Measurements from ENCODE around the gene MS4A13.
"Not testable (repeated sequence)": the region's sequence is repeated elsewhere in the genome, so short reads cannot be mapped to it uniquely, and the experiment has no call there.

MS4A13 gene, protein sequence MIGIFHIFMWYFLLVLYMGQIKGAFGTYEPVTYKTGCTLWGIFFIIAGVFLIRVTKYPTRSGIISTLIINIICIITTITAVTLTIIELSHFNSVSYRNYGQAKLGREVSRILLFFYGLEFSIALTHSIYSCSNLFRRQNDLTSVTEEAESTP

DNA sequence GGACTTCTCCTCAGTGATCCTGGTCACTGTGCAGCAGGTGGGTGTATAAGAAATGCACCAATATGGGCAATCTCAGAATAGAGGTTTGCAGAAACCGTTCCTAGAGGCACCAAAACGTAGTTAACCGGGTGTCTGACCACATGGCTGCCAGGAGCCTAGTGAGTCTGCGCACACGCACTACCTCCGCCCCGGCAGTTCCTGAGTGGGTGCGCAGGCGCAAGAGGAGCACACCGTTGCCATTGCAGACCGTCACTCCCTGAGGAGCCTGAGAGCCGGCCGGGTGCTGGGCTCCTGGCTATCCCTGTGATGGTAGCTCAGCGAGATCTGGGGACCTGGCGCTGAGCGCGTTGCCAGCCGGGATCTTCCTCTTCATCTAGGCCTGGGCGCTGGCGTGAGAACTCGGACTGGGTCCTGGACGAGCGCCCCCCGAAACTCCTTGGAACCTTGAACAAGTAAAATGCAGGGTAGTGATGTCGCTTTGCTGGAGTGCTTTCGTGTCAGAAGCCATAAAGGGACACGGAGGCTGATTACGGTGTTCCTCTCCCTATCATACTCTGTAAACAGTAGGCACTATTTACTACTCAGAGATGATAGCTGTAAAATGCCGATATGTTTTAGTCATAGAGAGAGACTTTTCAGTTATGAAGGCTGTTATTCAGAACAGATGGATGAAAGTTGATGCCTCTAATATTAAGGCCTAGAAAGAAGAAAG, at the start of gene MS4A13:
Gene MS4A13, plus strand, starts transcription at position 249 of the 712 bp plus-strand sequence. CDS start 2,692 bp downstream, outside the sequence.
- peaks cover 6% of the 10 kb centered on the region for H3K9me3 Mint-ChIP-seq
- no peaks in the 10 kb centered on the region for H3K36me3 Mint-ChIP-seq (ENCODE audit: low read depth)
- ATAC-seq, result no peak
- H3K27ac Mint-ChIP-seq, result no peak within 1 kb of the TSS
- peaks cover 15% of the 10 kb centered on the region for H3K27me3 Mint-ChIP-seq
- no peaks in the 10 kb centered on the region for H3K4me1 Mint-ChIP-seq
- no peak within 1 kb of the TSS for H3K4me3 Mint-ChIP-seq
- no peak for DNase-seq

DNA sequence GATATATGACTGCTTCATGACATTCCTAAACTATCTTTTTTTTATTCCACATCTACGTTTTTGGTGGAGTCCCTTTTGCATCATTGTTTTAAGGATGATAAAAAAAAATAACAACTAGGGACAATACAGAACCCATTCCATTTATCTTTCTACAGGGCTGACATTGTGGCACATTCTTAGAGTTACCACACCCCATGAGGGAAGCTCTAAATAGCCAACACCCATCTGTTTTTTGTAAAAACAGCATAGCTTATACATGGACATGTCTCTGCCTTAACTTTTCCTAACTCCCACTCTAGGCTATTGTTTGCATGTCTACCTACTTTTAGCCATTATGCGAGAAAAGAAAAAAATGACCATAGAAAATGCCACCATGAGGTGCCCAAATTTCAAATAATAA, 46.4 kb upstream of the MS4A13 start:
- DNase-seq, result no peak
- Mint-ChIP-seq H3K4me3 (no peak overlapping the region), H3K36me3 (ENCODE audit: low read depth) (no peaks in the 10 kb centered on the region), H3K27ac (no peak overlapping the region), H3K27me3 (peaks cover 8% of the 10 kb centered on the region), H3K4me1 (no peaks in the 10 kb centered on the region), H3K9me3 (no peaks in the 10 kb centered on the region)
- no peak for ATAC-seq

DNA sequence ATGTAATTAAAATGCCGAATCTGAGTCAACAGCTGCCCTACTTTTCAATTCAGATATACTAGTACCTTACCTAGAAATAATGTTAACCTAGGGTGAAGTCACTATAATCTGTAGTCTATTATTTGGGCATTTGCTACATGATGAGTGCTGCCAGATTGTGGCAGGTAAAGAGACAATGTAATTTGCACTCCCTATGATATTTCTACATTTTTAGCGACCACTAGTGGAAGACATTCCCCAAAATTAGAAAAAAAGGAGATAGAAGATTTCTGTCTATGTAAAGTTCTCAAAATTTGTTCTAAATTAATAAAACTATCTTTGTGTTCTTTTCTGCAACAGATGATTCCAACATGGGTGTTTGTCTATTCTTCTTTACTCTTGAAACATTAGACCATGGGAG, 45.5 kb upstream of the MS4A13 start:
- no peaks in the 10 kb centered on the region for H3K4me1 Mint-ChIP-seq

DNA sequence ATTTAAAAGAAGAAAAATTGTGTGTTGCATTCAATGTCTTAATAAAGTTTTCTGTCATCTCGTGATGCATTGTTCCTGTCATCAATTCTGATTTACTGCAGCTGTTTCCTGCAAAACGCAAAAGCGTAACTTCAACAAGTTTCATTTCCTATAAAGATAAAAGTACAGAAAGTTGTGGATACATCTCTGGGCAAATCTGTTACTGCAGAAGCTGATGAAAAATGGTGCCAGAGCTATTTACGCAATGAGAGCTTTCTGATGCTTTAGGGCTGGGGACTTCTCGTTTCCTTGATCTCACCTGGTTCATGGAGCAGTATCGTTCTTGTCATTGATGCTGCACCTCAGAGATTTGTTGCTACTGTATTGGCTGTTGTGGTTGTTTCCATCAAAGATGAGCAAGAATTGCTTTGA, 38.2 kb upstream of the MS4A13 start:
- Mint-ChIP-seq H3K36me3 (ENCODE audit: low read depth) (no peaks in the 10 kb centered on the region), H3K9me3 (no peaks in the 10 kb centered on the region), H3K27ac (no peak overlapping the region), H3K27me3 (peaks cover 11% of the 10 kb centered on the region), H3K4me3 (no peak overlapping the region), H3K4me1 (peaks cover 2% of the 10 kb centered on the region)
- no peak for DNase-seq
- ATAC-seq, result no peak

More for the DNA sequence above, 45.5 kb upstream of the MS4A13 start:
- no peak for DNase-seq
- Mint-ChIP-seq H3K27me3 (peaks cover 8% of the 10 kb centered on the region), H3K4me3 (no peak overlapping the region), H3K9me3 (no peaks in the 10 kb centered on the region), H3K27ac (no peak overlapping the region), H3K36me3 (ENCODE audit: low read depth) (no peaks in the 10 kb centered on the region)
- ATAC-seq, result no peak

DNA sequence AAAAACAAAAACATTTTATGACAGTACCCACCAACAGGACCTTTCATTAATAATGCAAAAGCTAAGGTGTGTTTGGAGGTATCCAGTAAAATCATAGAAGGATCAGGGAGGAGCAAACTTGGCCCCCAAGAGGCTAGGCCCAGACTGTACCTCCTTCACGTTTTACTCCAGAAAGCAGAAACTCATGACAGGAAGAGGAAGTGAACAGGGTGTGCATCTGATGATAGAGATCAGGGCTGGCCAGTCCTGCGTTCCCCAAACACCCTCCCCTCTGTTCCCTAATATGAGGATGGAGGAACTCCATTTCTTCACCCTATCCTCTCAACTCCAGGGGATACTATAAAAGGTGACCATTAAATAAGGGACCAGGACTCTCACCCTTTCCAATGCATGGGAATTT, 32.8 kb upstream of the MS4A13 start:
- Mint-ChIP-seq H3K27ac (no peak overlapping the region), H3K27me3 (peaks cover 11% of the 10 kb centered on the region), H3K4me3 (no peak overlapping the region), H3K36me3 (ENCODE audit: low read depth) (no peaks in the 10 kb centered on the region), H3K9me3 (no peaks in the 10 kb centered on the region), H3K4me1 (peaks cover 14% of the 10 kb centered on the region)
- DNase-seq (no peak), ATAC-seq (no peak)

DNA sequence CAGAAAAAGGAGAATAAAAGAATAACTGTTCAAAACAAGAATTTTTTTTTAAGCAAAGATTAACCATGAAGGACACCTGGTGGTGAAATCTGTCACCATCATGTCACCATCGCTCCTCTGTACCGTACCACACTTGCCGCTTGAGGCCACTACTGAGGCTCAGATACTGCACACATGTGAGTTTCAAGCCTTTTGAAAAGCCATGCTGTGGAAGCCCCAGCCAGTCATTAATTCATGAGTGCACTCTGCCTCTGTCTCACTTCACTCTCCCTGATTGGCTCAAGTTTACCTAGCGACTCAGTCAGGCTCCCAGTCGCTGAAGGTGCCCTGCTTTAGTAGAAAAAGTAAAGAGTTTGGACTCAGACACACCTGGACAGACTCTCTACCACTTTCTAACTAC, 29.2 kb upstream of the MS4A13 start:
- DNase-seq (no peak), ATAC-seq (peak; percentile 71)
- H3K9me3 Mint-ChIP-seq, result no peaks in the 10 kb centered on the region
- no peak overlapping the region for H3K4me3 Mint-ChIP-seq
- peaks cover 6% of the 10 kb centered on the region for H3K27me3 Mint-ChIP-seq
- H3K4me1 Mint-ChIP-seq, result peaks cover 13% of the 10 kb centered on the region
- no peaks in the 10 kb centered on the region for H3K36me3 Mint-ChIP-seq (ENCODE audit: low read depth)
- H3K27ac Mint-ChIP-seq, result no peak overlapping the region

DNA sequence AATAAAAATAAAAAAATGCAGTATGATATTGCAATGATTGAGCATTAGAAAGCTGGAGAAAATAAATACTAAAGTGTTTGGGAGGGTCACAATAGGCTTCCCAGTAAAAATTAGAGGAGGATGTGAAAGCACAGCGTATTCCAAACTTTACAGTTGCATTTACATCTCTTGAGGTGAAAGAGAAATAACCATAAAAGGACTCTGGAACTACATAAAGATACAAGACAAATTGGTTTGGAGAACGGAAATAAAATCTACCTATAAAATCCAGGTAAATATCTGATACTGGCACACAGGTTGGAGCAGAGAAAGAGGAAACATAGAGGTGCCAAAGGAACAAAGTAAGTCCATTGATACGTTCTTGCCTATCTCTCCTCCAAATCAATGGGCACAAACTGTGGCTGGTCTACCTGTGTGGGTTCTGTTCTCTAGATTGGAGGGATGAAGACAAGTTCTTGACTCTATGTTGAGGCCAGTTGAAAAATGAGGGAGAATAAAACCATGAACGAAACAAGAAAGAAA, 22.6 kb upstream of the MS4A13 start, which contains the start of gene MS4A12:
Gene MS4A12, plus strand, starts transcription at position 291 of the 522 bp plus-strand sequence. CDS start 4,541 bp downstream, outside the sequence.
- no peaks in the 10 kb centered on the region for H3K36me3 Mint-ChIP-seq (ENCODE audit: low read depth)
- ATAC-seq (no peak), DNase-seq (no peak)
- peaks cover 23% of the 10 kb centered on the region for H3K27me3 Mint-ChIP-seq
- H3K4me1 Mint-ChIP-seq, result no peaks in the 10 kb centered on the region
- no peaks in the 10 kb centered on the region for H3K9me3 Mint-ChIP-seq
- no peak within 1 kb of the TSS for H3K4me3 Mint-ChIP-seq
- H3K27ac Mint-ChIP-seq, result no peak within 1 kb of the TSS

DNA sequence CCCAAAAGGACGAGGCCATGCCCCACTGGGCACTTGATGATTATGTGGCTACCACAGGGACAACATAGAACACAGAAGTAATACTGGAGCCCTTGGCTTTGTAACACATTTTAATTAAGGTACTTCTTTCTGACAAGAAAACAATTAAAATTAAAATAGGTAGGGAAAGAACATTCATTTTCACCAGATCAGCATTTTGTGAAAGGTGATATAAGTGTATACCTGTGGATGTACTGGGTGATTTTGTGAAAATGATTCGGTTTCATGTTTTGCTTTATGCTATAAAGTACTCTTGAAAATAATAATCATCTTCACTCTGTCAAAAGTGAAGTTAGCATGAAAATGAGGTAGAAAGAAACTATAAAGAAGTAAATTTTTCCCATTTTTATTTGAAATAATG, 21.7 kb upstream of the MS4A13 start:
- Mint-ChIP-seq H3K27ac (no peak overlapping the region), H3K4me3 (no peak overlapping the region), H3K27me3 (peaks cover 25% of the 10 kb centered on the region), H3K36me3 (ENCODE audit: low read depth) (no peaks in the 10 kb centered on the region), H3K4me1 (peaks cover 4% of the 10 kb centered on the region), H3K9me3 (no peaks in the 10 kb centered on the region)
- no peak for ATAC-seq
- DNase-seq, result no peak

DNA sequence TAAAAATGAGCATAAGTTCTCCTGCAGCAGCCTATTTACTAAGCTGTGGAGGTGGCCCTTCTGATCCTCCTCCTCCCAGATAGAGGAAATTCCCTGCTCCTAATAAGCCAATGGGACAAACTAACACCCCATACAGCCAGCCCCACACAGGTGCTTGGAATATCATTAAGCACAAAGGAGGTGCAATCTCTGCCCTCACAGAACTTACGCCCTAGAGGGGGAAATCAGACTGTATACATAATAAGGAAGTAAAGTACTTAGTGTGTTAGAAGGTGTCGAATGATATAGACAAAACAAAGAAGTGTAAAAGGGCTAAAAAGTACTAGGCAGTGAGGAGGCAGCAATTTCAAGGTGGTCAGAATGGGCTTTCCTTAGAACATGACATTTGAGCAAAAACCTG, 16.8 kb upstream of the MS4A13 start:
- DNase-seq (no peak), ATAC-seq (no peak)
- H3K4me1 Mint-ChIP-seq, result peaks cover 14% of the 10 kb centered on the region
- H3K27me3 Mint-ChIP-seq, result peaks cover 49% of the 10 kb centered on the region
- H3K27ac Mint-ChIP-seq, result peak overlapping the region; percentile 12
- H3K4me3 Mint-ChIP-seq, result no peak overlapping the region
- H3K9me3 Mint-ChIP-seq, result no peaks in the 10 kb centered on the region
- no peaks in the 10 kb centered on the region for H3K36me3 Mint-ChIP-seq (ENCODE audit: low read depth)

DNA sequence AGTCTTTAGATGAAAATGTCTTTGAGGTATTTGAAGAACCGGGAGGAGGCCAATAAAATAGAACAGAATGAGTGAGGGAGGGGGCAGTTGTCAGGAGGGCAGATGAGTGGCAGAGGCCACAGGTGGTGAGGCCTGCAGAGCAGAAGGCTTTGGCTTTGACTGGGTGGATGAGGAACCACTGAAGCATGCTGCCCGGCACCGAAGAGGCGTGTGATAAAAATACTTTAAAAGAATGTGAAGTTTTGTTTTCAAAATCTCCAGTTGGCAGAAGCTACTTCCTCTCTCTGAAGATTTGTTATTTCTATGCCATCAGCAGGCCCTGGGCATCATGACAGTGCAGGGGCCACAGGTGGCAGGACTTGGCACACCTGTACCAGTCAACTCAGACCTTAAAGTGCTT, 16.3 kb upstream of the MS4A13 start:
- Mint-ChIP-seq H3K4me1 (peaks cover 16% of the 10 kb centered on the region), H3K9me3 (no peaks in the 10 kb centered on the region), H3K36me3 (ENCODE audit: low read depth) (no peaks in the 10 kb centered on the region), H3K27ac (peak overlapping the region; percentile 12), H3K27me3 (peaks cover 49% of the 10 kb centered on the region), H3K4me3 (no peak overlapping the region)
- peak; percentile 68 for ATAC-seq
- DNase-seq, result no peak

DNA sequence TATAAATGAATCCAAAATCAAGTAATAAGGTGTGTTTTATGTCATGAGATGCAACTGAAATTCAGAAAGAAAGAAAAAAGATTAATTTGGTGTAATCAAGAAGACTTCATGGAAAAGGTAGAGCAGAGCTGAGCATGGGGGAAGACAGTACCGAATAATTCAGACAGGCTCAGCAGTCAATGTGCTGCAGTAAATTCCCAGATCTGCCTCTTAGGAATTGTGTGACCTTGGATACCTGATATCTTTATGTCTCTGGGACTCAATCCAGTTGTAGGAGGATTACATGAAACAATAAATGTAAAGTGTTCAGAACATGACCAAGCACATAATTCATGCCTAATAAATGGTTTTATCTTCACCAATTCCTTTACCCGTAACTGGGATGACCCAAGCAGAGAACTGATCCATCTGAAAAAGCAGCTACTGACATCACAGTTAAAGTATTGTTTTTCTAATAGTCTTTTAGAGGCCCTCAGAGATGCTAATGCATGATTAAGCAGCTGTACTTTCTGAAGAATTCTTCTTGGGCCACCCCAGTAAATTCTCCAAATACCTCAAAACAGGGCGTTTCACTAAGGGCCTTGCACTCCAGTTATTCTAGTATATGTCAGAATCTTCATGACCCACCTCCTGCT, 14.8 kb upstream of the MS4A13 start:
- H3K27ac Mint-ChIP-seq, result no peak overlapping the region
- peaks cover 39% of the 10 kb centered on the region for H3K27me3 Mint-ChIP-seq
- H3K36me3 Mint-ChIP-seq (ENCODE audit: low read depth), result no peaks in the 10 kb centered on the region
- DNase-seq (no peak), ATAC-seq (no peak)
- no peak overlapping the region for H3K4me3 Mint-ChIP-seq
- peaks cover 29% of the 10 kb centered on the region for H3K4me1 Mint-ChIP-seq
- H3K9me3 Mint-ChIP-seq, result no peaks in the 10 kb centered on the region

DNA sequence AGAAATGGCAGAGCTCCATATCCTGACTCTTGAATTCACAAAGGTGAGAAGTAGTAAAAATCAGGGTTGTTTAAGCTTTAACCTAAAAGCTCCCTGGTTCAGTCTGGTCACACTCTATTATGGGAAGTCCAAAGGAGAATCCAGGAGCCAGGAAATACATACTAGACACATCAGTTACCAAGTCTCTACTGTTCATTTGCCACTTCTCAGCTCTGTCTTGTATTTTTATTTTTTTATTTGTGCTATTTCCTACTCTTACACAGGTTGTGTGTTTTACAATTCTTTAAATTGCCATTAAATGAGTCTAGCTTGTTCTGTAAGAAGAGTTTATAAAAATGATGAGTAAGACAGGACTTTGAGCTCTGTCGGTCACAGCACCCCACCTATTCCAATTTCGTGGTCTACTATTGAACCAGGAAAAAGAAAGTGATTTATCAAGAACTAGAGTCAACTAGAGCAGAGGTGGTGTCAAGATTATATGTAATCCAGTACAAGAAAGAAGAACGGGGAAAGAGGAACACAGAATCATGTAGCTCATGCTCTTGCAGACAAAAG, 12.9 kb upstream of the MS4A13 start:
- Mint-ChIP-seq H3K4me3 (no peak overlapping the region), H3K36me3 (ENCODE audit: low read depth) (no peaks in the 10 kb centered on the region), H3K27ac (no peak overlapping the region), H3K9me3 (no peaks in the 10 kb centered on the region), H3K4me1 (peaks cover 29% of the 10 kb centered on the region), H3K27me3 (peaks cover 44% of the 10 kb centered on the region)
- no peak for DNase-seq
- no peak for ATAC-seq

DNA sequence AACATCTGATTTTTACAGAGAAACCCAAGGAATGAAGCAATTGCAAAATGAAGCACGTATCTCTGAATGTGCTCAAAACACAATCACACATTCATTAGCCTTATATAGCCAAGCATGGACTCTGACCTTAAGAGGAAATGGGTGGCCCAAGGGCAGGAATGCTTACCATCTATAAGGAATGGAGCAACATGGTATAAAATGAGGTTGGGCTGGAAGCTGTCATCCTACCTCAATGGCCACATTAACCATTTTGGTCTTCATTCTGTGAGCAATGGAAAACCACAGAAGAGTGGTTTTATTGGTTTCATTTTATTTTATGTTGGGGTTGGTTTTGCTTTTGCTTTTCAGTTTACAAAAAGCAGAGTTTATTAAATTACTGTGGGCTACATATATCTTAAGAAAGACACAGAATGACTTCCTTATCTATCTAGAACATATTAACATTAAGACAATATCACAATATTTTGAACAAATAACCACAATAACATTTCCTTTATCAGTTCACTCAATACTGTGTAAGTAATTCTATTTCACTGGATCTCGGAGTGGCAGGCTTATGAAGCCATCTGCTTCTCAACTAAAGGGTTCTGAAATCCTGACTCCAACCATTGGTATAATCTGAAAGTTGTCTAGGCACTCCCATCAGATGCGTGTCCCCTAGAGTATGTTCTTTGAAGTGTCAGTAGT, 10.8 kb upstream of the MS4A13 start:
- Mint-ChIP-seq H3K27me3 (peaks cover 44% of the 10 kb centered on the region), H3K4me1 (peaks cover 18% of the 10 kb centered on the region), H3K9me3 (peaks cover 4% of the 10 kb centered on the region), H3K4me3 (peak overlapping the region; percentile 18), H3K36me3 (ENCODE audit: low read depth) (no peaks in the 10 kb centered on the region), H3K27ac (peak overlapping the region; percentile 77)
- DNase-seq (no peak), ATAC-seq (peak; percentile 69)

DNA sequence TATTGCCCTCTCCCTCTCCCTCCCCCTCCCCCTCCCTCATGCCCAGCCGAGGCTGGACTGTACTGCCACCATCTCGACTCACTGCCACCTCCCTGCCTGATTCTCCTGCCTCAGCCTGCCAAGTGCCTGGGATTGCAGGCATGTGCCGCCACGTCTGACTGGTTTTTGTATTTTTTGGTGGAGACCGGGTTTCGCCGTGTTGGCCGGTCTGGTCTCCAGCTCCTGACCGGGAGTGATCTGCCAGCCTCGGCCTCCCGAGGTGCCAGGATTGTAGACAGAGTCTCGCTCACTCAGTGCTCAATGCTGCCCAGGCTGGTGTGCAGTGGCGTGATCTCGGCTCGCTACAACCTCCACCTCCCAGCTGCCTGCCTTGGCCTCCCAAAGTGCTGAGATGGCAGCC, 5.6 kb upstream of the MS4A13 start:
- not testable (repeated sequence) for DNase-seq; H3K9me3 Mint-ChIP-seq; H3K4me3 Mint-ChIP-seq; ATAC-seq; H3K27ac Mint-ChIP-seq; H3K4me1 Mint-ChIP-seq; H3K36me3 Mint-ChIP-seq (ENCODE audit: low read depth)
- peaks cover 19% of the 10 kb centered on the region for H3K27me3 Mint-ChIP-seq

Measured in activated naive CD8-positive, alpha-beta T cell treated with anti-CD3 and anti-CD28 coated beads, Interleukin-2, amount 50 U/mL, for 24 hours (primary cell).